DMS 273 (cell line): ENCODE results near the gene PRTG.
"Not testable (repeated sequence)": the region's sequence is repeated elsewhere in the genome, so short reads cannot be mapped to it uniquely, and the experiment has no call there.

Experiments
- DNase-seq: peaks from one replicate; lab custom pipeline; 2025; ENCODE audit not compliant: unreplicated experiment; lab: John Stamatoyannopoulos, UW

The PRTG gene

GRCh38 chr15:55750706-55751105 is 7.8 kb upstream of the PRTG start:
- DNase-seq = no peak

- DNase-seq = peak; percentile 14
Observed at GRCh38 chr15:55743729-55744655, 1.0 kb upstream of the PRTG start.

- DNase-seq = peak; percentile 62
Observed at GRCh38 chr15:55742498-55742926, 440 bp downstream of the PRTG start.

GRCh38 chr15:55741833-55742497 is 987 bp downstream of the PRTG start:
- peak; percentile 51 for DNase-seq

GRCh38 chr15:55740981-55741832 is 1.7 kb downstream of the PRTG start:
- peak; percentile 6 for DNase-seq

GRCh38 chr15:55740359-55740878 is 2.5 kb downstream of the PRTG start:
- no peak for DNase-seq

- no peak for DNase-seq
Observed at GRCh38 chr15:55739641-55740040, 3.3 kb downstream of the PRTG start.

GRCh38 chr15:55738715-55739114 is 4.2 kb downstream of the PRTG start:
- DNase-seq = no peak

- DNase-seq = no peak
Observed at GRCh38 chr15:55737373-55737772, 5.6 kb downstream of the PRTG start.

GRCh38 chr15:55736756-55737155 is 6.2 kb downstream of the PRTG start:
- peak; percentile 2 for DNase-seq

- no peak for DNase-seq
Observed at GRCh38 chr15:55734641-55735040, 8.3 kb downstream of the PRTG start.

GRCh38 chr15:55733461-55733860 is 9.5 kb downstream of the PRTG start:
- not testable (repeated sequence) for DNase-seq

GRCh38 chr15:55721554-55722185 is 21.3 kb downstream of the PRTG start:
- no peak for DNase-seq

GRCh38 chr15:55715355-55716076 is 27.4 kb downstream of the PRTG start:
- DNase-seq = no peak

- DNase-seq = no peak
Observed at GRCh38 chr15:55714064-55714463, 28.9 kb downstream of the PRTG start.

GRCh38 chr15:55712363-55712762 is 30.6 kb downstream of the PRTG start:
- DNase-seq = no peak

GRCh38 chr15:55710286-55710685 is 32.7 kb downstream of the PRTG start:
- DNase-seq = no peak

- no peak for DNase-seq
Observed at GRCh38 chr15:55709458-55709857, 33.5 kb downstream of the PRTG start.

GRCh38 chr15:55708720-55709119 is 34.2 kb downstream of the PRTG start:
- DNase-seq = no peak

- DNase-seq = no peak
Observed at GRCh38 chr15:55707951-55708350, 35.0 kb downstream of the PRTG start.
